ENCODE measurements around the gene DZIP1. TPM values are rescaled to one million over a fixed set of nuclear protein-coding genes. Genes with fewer than 3 reads are reported as not detected.

The DZIP1 gene, protein sequence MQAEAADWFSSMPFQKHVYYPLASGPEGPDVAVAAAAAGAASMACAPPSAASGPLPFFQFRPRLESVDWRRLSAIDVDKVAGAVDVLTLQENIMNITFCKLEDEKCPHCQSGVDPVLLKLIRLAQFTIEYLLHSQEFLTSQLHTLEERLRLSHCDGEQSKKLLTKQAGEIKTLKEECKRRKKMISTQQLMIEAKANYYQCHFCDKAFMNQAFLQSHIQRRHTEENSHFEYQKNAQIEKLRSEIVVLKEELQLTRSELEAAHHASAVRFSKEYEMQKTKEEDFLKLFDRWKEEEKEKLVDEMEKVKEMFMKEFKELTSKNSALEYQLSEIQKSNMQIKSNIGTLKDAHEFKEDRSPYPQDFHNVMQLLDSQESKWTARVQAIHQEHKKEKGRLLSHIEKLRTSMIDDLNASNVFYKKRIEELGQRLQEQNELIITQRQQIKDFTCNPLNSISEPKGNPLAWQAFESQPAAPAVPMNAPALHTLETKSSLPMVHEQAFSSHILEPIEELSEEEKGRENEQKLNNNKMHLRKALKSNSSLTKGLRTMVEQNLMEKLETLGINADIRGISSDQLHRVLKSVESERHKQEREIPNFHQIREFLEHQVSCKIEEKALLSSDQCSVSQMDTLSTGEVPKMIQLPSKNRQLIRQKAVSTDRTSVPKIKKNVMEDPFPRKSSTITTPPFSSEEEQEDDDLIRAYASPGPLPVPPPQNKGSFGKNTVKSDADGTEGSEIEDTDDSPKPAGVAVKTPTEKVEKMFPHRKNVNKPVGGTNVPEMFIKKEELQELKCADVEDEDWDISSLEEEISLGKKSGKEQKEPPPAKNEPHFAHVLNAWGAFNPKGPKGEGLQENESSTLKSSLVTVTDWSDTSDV
- 24.3 and 31.7 TPM in 2 replicates for total RNA-seq

DNA sequence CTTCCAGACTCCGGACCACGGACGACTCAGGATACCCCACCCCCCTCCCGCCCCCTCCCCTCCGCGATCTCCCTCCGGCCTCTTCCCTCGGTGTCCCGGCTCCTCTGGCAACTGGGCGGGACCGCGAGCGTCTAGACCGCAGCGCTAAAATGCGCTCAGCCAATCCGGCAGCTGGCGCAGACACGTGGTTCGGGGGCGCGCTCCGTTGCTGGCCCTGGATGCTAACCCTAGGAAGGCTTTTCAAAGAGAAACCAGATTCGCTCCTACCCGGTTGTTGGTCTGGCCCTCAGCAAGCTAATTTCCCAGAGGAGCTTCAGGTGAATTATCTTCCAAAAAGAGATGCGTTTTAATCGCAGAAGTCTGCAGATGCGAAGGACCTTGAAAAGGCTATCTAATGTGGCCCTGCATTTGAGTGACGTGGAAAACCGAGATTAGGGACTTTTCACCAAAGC is at the start of gene DZIP1:
Gene DZIP1 (minus strand): TSS at position 106 of the 452 bp plus-strand sequence. CDS start 2,677 bp downstream, outside the sequence.

DNA sequence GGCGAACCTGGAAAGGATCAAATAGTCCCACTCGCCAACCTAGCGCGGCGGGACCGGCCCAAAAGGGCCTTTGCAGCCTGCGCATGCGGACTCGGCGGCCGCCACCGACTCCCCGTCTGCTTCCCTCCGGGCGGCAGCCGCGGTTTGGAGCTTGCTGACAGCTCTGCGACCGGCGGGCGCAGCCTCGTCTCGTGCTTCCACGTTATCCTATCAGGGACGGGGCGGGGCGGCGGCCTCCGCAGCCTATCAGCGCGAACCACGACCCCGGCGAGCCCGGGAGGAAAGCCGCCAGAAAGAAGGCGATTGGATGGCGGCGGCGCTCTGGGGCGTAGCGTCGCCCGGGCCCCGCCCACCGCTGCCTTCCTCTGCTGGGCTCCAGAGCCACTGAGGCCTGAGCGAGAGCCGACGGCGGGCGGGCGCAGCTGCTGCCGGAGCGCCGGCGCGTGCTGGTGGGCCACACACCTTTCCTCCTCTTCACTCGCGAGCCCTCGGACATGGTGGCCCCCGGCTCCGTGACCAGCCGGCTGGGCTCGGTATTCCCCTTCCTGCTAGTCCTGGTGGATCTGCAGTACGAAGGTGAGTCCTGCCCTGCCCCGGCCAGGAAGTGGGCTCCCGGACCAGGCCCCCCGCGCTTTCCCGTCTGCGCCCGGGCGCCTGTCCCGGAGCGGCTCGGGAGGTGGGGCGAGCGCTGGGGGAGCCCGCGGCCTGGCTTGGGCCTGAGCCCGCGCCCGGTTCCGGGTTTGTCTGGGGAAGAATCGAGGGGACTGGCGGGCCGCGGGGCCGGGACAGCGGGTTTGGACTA is 32.5 kb upstream of the DZIP1 start, which contains the start of gene DNAJC3:
Gene DNAJC3 (plus strand): TSS at position 378 of the 802 bp plus-strand sequence. CDS start 117 bp downstream, at position 495.

DNA sequence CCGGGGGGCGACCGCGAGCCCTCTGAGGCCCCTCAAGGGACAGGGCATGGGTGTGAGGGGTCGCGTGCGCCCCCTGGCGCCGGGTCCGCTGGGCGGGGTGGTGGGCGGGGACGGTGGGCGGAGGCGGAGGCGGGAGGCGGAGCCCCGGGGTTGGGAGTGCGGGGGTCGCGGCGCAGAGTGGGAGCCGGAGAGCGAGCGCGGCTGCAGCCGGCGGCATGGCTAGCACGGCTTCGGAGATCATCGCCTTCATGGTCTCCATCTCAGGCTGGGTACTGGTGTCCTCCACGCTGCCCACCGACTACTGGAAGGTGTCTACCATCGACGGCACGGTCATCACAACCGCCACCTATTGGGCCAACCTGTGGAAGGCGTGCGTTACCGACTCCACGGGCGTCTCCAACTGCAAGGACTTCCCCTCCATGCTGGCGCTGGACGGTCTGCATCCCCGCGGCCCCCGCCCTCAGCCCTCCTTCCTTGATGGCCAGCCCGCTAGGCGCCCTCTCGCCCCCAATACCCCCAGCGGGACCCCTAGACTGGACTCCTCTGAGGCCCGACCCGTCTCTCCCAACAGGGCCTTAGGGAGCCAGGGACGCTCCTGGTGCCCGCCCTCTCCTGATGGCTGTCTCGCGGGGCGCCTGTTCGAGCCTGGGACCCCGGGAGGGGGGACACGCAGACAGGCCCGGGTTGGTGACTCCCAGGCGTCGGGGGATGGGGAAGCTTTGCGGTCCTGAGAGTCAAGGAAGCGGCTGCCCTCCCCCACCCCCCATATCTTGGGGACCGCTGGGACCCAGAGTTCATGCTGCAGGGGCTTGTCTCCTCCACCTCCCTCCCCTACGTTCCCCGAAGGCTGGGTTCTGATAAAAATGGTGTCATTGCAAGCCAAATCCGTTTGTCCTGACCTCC is 91.7 kb downstream of the DZIP1 start, which contains the start of gene CLDN10:
Gene CLDN10 (plus strand): TSS at position 182 of the 903 bp plus-strand sequence. CDS start 34 bp downstream, at position 216.

Other genes starting within 250 kb of the DZIP1 start
- gene CLDN10, start 92.0 kb downstream of the DZIP1 start, total RNA-seq = not detected in 2 replicates
- gene DNAJC3, start 32.4 kb upstream of the DZIP1 start, total RNA-seq = 30.6 and 41.7 TPM in 2 replicates